ENCODE data around the gene ZNF136.

The ZNF136 gene

DNA sequence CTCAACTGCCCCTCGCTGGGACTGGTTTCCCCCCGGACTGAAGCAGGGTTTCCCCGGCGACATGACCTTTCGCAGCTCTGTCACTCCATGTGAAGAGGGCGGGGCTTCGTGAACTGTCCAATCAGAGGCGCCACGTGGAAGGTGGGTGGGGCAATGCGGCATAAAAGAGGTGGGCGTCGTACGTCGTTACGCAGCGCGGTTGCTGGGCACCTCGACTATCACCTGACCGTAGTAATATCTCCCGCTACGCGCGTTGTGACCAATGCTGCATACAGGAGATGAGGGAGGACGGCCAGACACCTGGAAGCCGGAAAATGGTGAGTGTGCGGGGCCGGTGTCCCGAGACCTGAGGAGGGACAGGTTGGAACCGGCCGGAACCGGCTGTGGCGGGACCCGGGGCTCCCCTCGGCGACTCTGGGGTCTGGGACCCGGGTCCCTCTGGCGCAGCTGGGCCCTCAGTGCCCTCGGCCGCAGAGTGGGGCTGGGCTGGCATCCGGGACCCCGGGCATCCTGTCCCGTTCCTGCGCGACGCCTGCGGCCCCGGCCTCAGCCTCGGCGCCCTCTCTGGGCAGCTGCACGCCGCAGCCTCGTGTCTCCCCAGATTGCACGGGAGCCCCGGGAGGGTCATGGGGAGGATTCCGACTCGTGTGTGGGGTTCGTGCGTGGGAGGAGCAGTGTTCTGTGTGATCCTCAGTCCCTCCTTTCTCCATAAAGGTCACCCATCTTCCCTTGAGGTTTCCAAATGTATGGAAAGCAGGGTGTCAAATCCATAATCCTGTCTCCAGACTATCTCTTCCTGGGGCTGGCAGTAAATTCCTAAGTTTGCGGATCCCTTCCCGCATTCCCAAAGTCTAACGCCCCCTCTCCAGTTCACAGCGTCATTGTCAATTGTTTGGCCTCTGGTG is 32.2 kb downstream of the ZNF136 start:
- DNase-seq: no peak

DNA sequence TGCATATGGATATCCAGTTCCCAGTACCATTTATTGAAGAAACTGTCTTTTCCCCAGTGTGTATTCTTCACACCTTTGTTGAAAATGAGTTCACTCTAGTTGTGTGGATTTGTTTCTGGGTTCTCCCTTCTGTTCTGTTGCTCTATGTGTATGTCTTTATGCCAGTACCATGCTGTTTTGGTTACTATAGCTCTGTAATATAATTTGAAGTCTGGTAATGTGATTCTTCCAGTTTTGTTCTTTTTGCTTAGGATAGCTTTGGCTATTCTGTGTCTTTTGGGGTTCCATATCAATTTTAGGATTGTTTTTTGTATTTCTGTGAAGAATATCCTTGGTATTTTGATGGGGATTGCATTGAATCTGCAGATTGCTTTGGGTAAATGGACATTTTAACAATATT is 35.2 kb downstream of the ZNF136 start:
- no peak for DNase-seq

- no peak for DNase-seq
Measured at GRCh38 chr19:12199757-12200419, 37.0 kb downstream of the ZNF136 start.

DNA sequence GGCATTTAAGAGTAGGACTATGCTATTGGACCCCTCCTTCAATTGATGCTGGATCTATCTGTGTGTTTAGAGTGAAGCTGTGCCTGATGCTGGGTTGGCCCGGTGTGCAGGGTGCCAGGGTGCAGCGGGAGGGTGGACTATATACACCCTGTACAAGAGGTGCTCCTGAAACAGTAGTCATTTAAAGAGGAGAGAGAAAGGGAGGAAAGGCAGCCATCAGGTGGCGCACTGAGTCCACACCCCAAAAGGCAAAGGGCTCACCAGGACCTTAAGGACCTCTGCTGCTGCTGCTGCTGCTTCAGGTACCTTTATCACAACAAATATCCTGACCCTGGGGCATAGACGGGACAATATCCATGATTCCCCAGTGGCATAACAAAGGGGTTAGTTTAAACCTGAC is 39.4 kb downstream of the ZNF136 start:
- no peak for DNase-seq

DNA sequence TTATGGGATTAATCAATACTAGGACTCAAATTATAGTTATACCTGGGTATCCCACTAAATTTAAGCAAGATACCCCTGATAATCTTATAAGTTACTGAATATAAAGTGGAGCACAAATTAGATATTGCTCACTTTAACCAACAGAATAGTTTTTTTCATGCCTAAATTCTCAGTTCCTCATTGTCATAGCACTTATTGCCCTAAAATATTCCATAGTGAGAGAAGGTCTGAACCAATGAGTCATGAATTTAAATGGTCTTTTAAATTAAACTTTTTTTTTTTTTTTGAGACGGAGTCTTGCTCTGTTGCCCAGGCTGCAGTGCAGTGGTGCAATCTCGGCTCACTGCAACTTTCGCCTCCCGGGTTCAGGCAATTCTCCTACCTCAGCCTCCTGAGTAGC is 42.4 kb downstream of the ZNF136 start:
- no peak for DNase-seq

- DNase-seq: no peak
Measured at GRCh38 chr19:12208221-12208620, 45.3 kb downstream of the ZNF136 start.

DNA sequence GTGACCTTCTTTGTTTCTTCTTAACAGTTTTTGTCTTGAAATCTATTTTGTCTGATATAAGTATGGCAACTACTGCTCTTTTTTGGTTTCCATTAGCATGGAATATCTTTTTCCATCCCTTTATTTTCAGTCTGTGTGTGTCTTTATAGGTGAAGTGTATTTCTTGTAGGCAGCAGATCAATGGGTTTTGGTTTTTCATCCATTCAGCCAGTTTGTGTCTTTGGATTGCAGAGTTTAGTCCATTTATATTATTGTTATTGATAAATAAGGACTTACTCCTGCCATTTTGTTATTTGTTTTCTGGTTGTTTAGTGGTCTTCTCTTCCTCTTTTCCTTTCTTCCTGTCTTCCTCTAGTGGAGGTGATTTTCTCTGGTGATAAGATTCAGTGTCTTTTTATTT is 54.4 kb downstream of the ZNF136 start:
- DNase-seq: no peak

GRCh38 chr19:12222980-12223630 is 60.2 kb downstream of the ZNF136 start:
- DNase-seq: no peak

DNA sequence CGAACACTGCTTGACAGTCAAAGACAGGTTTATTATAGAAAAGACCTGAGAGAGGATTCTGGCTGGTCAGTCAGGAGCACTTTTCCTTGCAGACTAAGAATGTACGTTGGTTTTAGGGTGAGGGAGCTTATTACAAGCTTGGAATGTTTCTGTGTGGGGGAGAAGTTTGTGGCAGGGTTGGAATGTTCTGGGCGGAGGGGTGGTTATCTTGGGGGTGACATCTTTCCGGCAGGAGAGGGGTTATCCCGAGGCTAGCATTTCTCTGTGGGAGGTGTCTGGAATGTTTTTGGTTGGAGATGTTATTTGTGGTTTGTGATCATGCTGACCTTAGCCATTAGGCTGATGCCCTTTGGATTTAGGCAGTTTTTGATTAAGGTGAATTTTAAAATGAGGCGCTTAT is 61.8 kb downstream of the ZNF136 start:
- DNase-seq: no peak

- DNase-seq: no peak
Measured at GRCh38 chr19:12229990-12230389, 67.1 kb downstream of the ZNF136 start.

GRCh38 chr19:12230751-12231733 is 68.1 kb downstream of the ZNF136 start:
- no peak for DNase-seq

DNA sequence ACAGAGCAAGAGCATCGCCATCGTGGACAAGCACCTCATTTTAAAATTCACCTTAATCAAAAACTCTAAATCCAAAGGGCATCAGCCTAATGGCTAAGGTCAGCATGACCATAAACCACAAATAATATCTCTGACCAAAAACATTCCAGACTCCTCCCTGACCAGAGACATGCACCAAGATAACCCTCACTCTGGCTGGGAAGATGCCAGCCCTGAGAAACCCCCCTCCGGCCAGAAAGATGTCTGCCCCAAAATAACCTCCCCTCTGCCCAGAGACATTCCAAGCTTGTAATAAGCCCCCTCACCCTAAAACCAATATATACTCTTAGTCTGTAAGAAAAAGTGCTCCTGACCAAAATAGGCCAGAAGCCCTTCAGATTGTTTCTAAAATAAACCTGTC is 70.1 kb downstream of the ZNF136 start:
- DNase-seq: no peak

DNA sequence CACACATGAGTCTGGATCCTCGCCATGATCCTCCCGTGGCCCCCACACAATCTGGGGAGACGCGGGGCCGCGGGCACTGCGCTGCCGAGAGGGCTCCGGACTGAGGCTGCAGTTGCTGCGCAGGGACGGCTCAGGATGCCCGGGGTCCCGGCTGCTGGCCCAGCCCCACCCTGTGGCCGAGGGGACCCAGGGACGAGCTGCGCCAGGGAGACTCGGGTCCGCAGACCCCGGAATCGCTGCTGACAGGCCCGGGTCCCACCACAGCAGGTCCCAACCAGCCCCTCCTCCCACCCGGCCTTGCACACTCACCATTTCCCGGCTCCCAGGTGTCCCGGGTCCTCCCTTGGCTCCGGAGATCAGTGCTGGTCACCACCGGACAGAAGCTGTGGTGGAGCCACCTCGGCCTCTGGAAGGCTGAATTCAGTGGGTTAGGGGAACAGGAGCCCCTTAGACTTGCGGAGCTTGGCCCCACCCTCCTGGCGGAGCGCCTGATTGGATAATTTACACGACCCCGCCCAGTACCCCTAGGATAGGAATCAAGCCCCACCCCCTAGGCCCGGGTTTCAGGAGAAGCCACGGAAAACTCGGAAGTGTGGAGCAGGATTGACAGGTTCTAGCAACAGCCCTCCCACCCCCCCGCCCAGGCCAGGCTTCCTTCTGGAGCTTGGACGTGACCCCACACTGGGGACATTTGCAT is 74.4 kb downstream of the ZNF136 start:
- no peak for DNase-seq

Data from NCI-H510A (cell line).